Measurements from ENCODE around the gene LITAF.

- TF ChIP-seq POLR2A (IDR thresholded peaks at IDR 0.05), result no peak
- TF ChIP-seq, protein P1, sequence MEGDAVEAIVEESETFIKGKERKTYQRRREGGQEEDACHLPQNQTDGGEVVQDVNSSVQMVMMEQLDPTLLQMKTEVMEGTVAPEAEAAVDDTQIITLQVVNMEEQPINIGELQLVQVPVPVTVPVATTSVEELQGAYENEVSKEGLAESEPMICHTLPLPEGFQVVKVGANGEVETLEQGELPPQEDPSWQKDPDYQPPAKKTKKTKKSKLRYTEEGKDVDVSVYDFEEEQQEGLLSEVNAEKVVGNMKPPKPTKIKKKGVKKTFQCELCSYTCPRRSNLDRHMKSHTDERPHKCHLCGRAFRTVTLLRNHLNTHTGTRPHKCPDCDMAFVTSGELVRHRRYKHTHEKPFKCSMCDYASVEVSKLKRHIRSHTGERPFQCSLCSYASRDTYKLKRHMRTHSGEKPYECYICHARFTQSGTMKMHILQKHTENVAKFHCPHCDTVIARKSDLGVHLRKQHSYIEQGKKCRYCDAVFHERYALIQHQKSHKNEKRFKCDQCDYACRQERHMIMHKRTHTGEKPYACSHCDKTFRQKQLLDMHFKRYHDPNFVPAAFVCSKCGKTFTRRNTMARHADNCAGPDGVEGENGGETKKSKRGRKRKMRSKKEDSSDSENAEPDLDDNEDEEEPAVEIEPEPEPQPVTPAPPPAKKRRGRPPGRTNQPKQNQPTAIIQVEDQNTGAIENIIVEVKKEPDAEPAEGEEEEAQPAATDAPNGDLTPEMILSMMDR (IDR thresholded peaks at IDR 0.05), result no peak
- TF ChIP-seq POLR2AphosphoS5 (IDR thresholded peaks at IDR 0.05), result no peak
These were observed 40.6 kb upstream of the LITAF start for GRCh38 chr16:11627292-11627663.
